HEK293 (cell line): ENCODE data around the gene RNASEH2A.

Experiments
- CTCF ChIA-PET: fragments of 350-600 bp; formaldehyde crosslinking; extraction: SDS; loops from one replicate; lab custom pipeline; 2021; ENCODE audit warnings: antibody characterized with exemption; lab: Yijun Ruan, JAX
- POLR2A ChIA-PET: fragments of 300-600 bp; formaldehyde crosslinking; extraction: SDS; loops from one replicate; lab custom pipeline; 2020; ENCODE audit warnings: antibody characterized with exemption, inconsistent platforms; lab: Yijun Ruan, JAX
- H3K27ac ChIP-seq: fragments of 200-500 bp; sonication (Bioruptor generic); 2 replicates; pipeline ENCODE4 v1.5.1; 2014; ENCODE audit warnings: low read depth, low read length, control low read depth, inconsistent platforms; ENCODE audit errors: extremely low read depth
- H3K36me3 ChIP-seq, 2 experiments: fragments of 200-500 bp in 1 of 2; sonication (Bioruptor generic) in 1 of 2; 1 replicate in 1 of 2; 2 replicates in 1 of 2; pipeline ENCODE4 v1.5.1; 2014 to 2017; ENCODE audit warnings: inconsistent platforms in 2 of 2, low read length in 2 of 2; ENCODE audit not compliant: control insufficient read depth in 2 of 2, insufficient read depth in 1 of 2
- H3K4me1 ChIP-seq: fragments of 200-500 bp; sonication (Bioruptor generic); 2 replicates; pipeline ENCODE4 v1.5.1; 2014; ENCODE audit warnings: mild to moderate bottlenecking, low read length, inconsistent platforms; ENCODE audit not compliant: control insufficient read depth, insufficient read depth
- H3K4me3 ChIP-seq: 2 replicates; pipeline ENCODE4 v1.5.1; 2011; ENCODE audit warnings: low read depth, mild to moderate bottlenecking, control low read depth, low read length, moderate library complexity
- H3K9me3 ChIP-seq: fragments of 200-500 bp; sonication (Bioruptor generic); 2 replicates; pipeline ENCODE4 v1.5.1; 2014; ENCODE audit warnings: low read depth, low read length, inconsistent platforms; ENCODE audit not compliant: control insufficient read depth, insufficient read depth
- GLI2 ChIP-seq: fragments of 450-650 bp; formaldehyde crosslinking; IDR thresholded peaks from 2 replicates; pipeline ENCODE4; 2017; ENCODE audit warnings: missing biosample characterization, missing genetic modification characterization, low read depth, borderline replicate concordance
- HOXC10 ChIP-seq: sonication (generic); formaldehyde crosslinking; IDR thresholded peaks from 2 replicates; pipeline ENCODE4 v1.8.1; 2023; ENCODE audit warnings: mild to moderate bottlenecking, missing genetic modification reagents
- KLF16 ChIP-seq: fragments of 450-650 bp; formaldehyde crosslinking; IDR thresholded peaks from 2 replicates; pipeline ENCODE4 v1.5.1; 2017; ENCODE audit warnings: missing biosample characterization, missing genetic modification characterization
- SCRT2 ChIP-seq: fragments of 450-650 bp; formaldehyde crosslinking; IDR thresholded peaks from 2 replicates; pipeline ENCODE4 v1.5.1; 2016; ENCODE audit warnings: missing biosample characterization, missing genetic modification characterization
- SP7 ChIP-seq: fragments of 450-650 bp; formaldehyde crosslinking; IDR thresholded peaks from 2 replicates; pipeline ENCODE4 v1.5.1; 2016; ENCODE audit warnings: missing biosample characterization, missing genetic modification characterization
- YY1 ChIP-seq: fragments of 450-650 bp; formaldehyde crosslinking; IDR thresholded peaks from 2 replicates; pipeline ENCODE4 v1.5.1; 2018; ENCODE audit warnings: missing biosample characterization, missing genetic modification characterization
- ZBTB20 ChIP-seq: fragments of 450-650 bp; formaldehyde crosslinking; IDR thresholded peaks from 2 replicates; pipeline ENCODE4 v1.5.1; 2016; ENCODE audit warnings: missing biosample characterization, missing genetic modification characterization
- TF ChIP-seq, protein P1 (sequence below): fragments of 450-650 bp; formaldehyde crosslinking; IDR thresholded peaks from 2 replicates; pipeline ENCODE4 v1.5.1; 2016; ENCODE audit warnings: missing biosample characterization, missing genetic modification characterization
- TF ChIP-seq, protein P2 (sequence below): fragments of 450-650 bp; formaldehyde crosslinking; IDR thresholded peaks from 2 replicates; pipeline ENCODE4 v1.5.1; 2016; ENCODE audit warnings: missing biosample characterization, missing genetic modification characterization
- TF ChIP-seq, protein P3 (sequence below): fragments of 450-650 bp; formaldehyde crosslinking; IDR thresholded peaks from 2 replicates; pipeline ENCODE4 v1.5.1; 2016; ENCODE audit warnings: missing biosample characterization, missing genetic modification characterization, borderline replicate concordance
- TF ChIP-seq, protein P4 (sequence below): fragments of 450-650 bp; formaldehyde crosslinking; IDR thresholded peaks from 2 replicates; pipeline ENCODE4 v1.5.1; 2017; ENCODE audit warnings: missing biosample characterization, missing genetic modification characterization
- TF ChIP-seq, protein P5 (sequence below): fragments of 450-650 bp; formaldehyde crosslinking; IDR thresholded peaks from 2 replicates; pipeline ENCODE4 v1.5.1; 2016; ENCODE audit warnings: missing biosample characterization, missing genetic modification characterization
- TF ChIP-seq, protein P6 (sequence below): fragments of 450-650 bp; formaldehyde crosslinking; IDR thresholded peaks from 2 replicates; pipeline ENCODE4 v1.5.1; 2016; ENCODE audit warnings: missing biosample characterization, missing genetic modification characterization
- TF ChIP-seq, protein P7 (sequence below): fragments of 450-650 bp; formaldehyde crosslinking; IDR thresholded peaks from 2 replicates; pipeline ENCODE4 v1.5.1; 2016; ENCODE audit warnings: missing biosample characterization, missing genetic modification characterization

RNASEH2A gene

DNA sequence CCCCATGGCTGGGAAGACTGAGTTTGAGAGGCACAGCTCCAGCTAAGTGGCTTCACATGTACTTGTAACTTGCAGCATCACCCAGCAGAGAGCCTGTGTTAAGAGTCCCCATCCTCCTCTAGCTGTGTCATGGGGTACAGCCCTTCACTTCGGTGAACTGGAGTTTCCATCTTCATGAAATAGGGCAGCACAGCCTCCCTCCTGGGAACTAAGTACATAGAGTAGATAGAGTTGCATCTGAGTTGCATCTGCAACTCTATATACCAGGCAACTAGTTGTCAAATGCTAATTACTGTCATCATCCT lies 6.0 kb upstream of the RNASEH2A start:
- ChIA-PET POLR2A (interaction anchor here (0.6 to 2.8 kb wide), 3 partner anchors 9 to 31 kb away, joined by 3 to 18 read pairs (median 10); partner anchors contain the start of gene JUNB), CTCF (interaction anchor here (0.7 to 16.5 kb wide), 5 partner anchors 23 to 84 kb away, joined by 3 to 386 read pairs (median 7); partner anchors contain the start of gene HOOK2)
- peak; percentile 22; the same call in 1 of the 2 replicates for TF ChIP-seq SCRT2 (tag by site-specific recombination)
- 0 out of 2 replicates have a peak, but pooled peaks have one; percentile 26 for TF ChIP-seq SP7
- TF ChIP-seq, protein P1, sequence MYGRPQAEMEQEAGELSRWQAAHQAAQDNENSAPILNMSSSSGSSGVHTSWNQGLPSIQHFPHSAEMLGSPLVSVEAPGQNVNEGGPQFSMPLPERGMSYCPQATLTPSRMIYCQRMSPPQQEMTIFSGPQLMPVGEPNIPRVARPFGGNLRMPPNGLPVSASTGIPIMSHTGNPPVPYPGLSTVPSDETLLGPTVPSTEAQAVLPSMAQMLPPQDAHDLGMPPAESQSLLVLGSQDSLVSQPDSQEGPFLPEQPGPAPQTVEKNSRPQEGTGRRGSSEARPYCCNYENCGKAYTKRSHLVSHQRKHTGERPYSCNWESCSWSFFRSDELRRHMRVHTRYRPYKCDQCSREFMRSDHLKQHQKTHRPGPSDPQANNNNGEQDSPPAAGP: no peak
- Histone ChIP-seq H3K4me3 (peak overlapping the region; percentile 86), H3K36me3 (peaks cover 14 to 29% of the 10 kb centered on the region in 2 experiments; a peak in 2 of 3 replicates), H3K9me3 (no peaks in the 10 kb centered on the region), H3K27ac (no peak overlapping the region; the same call in 1 of the 2 replicates), H3K4me1 (no peaks in the 10 kb centered on the region)

DNA sequence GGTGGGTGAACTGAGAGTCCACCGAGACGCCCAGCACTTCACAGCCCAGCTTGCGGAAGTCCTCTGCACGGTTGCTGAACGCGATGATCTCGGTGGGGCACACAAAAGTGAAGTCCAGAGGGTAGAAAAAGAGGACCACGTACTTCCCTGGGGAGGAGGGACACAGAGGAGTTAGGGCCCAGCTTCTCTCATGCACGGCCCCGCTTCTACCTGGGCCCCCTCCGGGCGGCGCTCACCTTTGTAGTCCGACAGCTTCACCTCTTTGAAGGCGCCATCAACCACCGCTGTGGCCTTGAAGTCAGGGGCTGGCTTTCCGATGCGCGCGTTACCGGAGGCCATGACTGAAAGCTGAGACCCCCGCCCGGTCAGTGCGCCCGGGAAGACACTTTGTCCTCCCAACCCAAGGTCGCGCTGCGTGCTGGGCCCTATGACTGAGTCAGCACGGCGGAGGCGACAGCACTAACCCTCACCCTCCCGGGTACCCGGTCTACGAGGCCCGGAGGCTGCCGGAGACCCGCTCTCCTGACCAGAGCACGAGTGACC lies 5.4 kb upstream of the RNASEH2A start:
- peak; percentile 71; the same call in 1 of the 2 replicates for TF ChIP-seq ZBTB20
- TF ChIP-seq, protein P2, sequence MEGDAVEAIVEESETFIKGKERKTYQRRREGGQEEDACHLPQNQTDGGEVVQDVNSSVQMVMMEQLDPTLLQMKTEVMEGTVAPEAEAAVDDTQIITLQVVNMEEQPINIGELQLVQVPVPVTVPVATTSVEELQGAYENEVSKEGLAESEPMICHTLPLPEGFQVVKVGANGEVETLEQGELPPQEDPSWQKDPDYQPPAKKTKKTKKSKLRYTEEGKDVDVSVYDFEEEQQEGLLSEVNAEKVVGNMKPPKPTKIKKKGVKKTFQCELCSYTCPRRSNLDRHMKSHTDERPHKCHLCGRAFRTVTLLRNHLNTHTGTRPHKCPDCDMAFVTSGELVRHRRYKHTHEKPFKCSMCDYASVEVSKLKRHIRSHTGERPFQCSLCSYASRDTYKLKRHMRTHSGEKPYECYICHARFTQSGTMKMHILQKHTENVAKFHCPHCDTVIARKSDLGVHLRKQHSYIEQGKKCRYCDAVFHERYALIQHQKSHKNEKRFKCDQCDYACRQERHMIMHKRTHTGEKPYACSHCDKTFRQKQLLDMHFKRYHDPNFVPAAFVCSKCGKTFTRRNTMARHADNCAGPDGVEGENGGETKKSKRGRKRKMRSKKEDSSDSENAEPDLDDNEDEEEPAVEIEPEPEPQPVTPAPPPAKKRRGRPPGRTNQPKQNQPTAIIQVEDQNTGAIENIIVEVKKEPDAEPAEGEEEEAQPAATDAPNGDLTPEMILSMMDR: peak; percentile 20; the same call in 1 of the 2 replicates
- TF ChIP-seq, protein P3, sequence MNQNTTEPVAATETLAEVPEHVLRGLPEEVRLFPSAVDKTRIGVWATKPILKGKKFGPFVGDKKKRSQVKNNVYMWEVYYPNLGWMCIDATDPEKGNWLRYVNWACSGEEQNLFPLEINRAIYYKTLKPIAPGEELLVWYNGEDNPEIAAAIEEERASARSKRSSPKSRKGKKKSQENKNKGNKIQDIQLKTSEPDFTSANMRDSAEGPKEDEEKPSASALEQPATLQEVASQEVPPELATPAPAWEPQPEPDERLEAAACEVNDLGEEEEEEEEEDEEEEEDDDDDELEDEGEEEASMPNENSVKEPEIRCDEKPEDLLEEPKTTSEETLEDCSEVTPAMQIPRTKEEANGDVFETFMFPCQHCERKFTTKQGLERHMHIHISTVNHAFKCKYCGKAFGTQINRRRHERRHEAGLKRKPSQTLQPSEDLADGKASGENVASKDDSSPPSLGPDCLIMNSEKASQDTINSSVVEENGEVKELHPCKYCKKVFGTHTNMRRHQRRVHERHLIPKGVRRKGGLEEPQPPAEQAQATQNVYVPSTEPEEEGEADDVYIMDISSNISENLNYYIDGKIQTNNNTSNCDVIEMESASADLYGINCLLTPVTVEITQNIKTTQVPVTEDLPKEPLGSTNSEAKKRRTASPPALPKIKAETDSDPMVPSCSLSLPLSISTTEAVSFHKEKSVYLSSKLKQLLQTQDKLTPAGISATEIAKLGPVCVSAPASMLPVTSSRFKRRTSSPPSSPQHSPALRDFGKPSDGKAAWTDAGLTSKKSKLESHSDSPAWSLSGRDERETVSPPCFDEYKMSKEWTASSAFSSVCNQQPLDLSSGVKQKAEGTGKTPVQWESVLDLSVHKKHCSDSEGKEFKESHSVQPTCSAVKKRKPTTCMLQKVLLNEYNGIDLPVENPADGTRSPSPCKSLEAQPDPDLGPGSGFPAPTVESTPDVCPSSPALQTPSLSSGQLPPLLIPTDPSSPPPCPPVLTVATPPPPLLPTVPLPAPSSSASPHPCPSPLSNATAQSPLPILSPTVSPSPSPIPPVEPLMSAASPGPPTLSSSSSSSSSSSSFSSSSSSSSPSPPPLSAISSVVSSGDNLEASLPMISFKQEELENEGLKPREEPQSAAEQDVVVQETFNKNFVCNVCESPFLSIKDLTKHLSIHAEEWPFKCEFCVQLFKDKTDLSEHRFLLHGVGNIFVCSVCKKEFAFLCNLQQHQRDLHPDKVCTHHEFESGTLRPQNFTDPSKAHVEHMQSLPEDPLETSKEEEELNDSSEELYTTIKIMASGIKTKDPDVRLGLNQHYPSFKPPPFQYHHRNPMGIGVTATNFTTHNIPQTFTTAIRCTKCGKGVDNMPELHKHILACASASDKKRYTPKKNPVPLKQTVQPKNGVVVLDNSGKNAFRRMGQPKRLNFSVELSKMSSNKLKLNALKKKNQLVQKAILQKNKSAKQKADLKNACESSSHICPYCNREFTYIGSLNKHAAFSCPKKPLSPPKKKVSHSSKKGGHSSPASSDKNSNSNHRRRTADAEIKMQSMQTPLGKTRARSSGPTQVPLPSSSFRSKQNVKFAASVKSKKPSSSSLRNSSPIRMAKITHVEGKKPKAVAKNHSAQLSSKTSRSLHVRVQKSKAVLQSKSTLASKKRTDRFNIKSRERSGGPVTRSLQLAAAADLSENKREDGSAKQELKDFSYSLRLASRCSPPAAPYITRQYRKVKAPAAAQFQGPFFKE (tag by site-specific recombination): 0 out of 2 replicates have a peak, but pooled peaks have one; percentile 68
- TF ChIP-seq GLI2 (tag by site-specific recombination): no peak
- TF ChIP-seq YY1 (tag by site-specific recombination): 0 out of 2 replicates have a peak, but pooled peaks have one; percentile 11
- TF ChIP-seq, protein P4, sequence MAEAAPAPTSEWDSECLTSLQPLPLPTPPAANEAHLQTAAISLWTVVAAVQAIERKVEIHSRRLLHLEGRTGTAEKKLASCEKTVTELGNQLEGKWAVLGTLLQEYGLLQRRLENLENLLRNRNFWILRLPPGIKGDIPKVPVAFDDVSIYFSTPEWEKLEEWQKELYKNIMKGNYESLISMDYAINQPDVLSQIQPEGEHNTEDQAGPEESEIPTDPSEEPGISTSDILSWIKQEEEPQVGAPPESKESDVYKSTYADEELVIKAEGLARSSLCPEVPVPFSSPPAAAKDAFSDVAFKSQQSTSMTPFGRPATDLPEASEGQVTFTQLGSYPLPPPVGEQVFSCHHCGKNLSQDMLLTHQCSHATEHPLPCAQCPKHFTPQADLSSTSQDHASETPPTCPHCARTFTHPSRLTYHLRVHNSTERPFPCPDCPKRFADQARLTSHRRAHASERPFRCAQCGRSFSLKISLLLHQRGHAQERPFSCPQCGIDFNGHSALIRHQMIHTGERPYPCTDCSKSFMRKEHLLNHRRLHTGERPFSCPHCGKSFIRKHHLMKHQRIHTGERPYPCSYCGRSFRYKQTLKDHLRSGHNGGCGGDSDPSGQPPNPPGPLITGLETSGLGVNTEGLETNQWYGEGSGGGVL (tag by site-specific recombination): no peak
- TF ChIP-seq, protein P5, sequence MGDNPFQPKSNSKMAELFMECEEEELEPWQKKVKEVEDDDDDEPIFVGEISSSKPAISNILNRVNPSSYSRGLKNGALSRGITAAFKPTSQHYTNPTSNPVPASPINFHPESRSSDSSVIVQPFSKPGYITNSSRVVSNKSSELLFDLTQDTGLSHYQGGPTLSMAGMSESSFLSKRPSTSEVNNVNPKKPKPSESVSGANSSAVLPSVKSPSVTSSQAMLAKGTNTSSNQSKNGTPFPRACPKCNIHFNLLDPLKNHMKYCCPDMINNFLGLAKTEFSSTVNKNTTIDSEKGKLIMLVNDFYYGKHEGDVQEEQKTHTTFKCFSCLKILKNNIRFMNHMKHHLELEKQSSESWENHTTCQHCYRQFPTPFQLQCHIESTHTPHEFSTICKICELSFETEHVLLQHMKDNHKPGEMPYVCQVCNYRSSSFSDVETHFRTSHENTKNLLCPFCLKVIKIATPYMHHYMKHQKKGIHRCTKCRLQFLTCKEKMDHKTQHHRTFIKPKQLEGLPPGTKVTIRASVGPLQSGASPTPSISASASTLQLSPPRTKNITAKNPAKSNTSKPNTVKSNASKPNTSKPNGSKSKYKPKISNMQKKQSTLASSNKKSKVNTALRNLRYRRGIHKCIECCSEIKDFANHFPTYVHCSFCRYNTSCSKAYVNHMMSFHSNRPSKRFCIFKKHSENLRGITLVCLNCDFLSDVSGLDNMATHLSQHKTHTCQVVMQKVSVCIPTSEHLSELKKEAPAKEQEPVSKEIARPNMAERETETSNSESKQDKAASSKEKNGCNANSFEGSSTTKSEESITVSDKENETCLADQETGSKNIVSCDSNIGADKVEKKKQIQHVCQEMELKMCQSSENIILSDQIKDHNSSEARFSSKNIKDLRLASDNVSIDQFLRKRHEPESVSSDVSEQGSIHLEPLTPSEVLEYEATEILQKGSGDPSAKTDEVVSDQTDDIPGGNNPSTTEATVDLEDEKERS (tag by site-specific recombination): no peak
- 0 out of 2 replicates have a peak, but pooled peaks have one; percentile 46 for TF ChIP-seq HOXC10 (CRISPR knock-in tag)
- TF ChIP-seq, protein P6, sequence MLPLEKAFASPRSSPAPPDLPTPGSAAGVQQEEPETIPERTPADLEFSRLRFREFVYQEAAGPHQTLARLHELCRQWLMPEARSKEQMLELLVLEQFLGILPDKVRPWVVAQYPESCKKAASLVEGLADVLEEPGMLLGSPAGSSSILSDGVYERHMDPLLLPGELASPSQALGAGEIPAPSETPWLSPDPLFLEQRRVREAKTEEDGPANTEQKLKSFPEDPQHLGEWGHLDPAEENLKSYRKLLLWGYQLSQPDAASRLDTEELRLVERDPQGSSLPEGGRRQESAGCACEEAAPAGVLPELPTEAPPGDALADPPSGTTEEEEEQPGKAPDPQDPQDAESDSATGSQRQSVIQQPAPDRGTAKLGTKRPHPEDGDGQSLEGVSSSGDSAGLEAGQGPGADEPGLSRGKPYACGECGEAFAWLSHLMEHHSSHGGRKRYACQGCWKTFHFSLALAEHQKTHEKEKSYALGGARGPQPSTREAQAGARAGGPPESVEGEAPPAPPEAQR: no peak
- TF ChIP-seq, protein P7, sequence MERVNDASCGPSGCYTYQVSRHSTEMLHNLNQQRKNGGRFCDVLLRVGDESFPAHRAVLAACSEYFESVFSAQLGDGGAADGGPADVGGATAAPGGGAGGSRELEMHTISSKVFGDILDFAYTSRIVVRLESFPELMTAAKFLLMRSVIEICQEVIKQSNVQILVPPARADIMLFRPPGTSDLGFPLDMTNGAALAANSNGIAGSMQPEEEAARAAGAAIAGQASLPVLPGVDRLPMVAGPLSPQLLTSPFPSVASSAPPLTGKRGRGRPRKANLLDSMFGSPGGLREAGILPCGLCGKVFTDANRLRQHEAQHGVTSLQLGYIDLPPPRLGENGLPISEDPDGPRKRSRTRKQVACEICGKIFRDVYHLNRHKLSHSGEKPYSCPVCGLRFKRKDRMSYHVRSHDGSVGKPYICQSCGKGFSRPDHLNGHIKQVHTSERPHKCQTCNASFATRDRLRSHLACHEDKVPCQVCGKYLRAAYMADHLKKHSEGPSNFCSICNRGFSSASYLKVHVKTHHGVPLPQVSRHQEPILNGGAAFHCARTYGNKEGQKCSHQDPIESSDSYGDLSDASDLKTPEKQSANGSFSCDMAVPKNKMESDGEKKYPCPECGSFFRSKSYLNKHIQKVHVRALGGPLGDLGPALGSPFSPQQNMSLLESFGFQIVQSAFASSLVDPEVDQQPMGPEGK (tag by site-specific recombination): peak; percentile 47
- TF ChIP-seq KLF16 (tag by site-specific recombination): 0 out of 2 replicates have a peak, but pooled peaks have one; percentile 7

More for the DNA sequence above, 5.4 kb upstream of the RNASEH2A start:
- peak overlapping the region; percentile 76; the same call in 1 of the 2 replicates for H3K27ac ChIP-seq
- no peaks in the 10 kb centered on the region for H3K4me1 ChIP-seq
- POLR2A ChIA-PET: interaction anchor here (0.6 to 2.8 kb wide), 3 partner anchors 9 to 32 kb away, joined by 3 to 18 read pairs (median 5); partner anchors contain the start of gene JUNB
- CTCF ChIA-PET: interaction anchor here (0.6 to 16.5 kb wide), 5 partner anchors 24 to 1985 kb away, joined by 3 to 386 read pairs (median 7); partner anchors contain the start of gene HOOK2
- H3K36me3 ChIP-seq: peaks cover 14 to 29% of the 10 kb centered on the region in 2 experiments; a peak in 2 of 3 replicates
- peak overlapping the region; percentile 86 for H3K4me3 ChIP-seq
- no peaks in the 10 kb centered on the region for H3K9me3 ChIP-seq
